HT1080 (cell line): ENCODE data around the gene RNF133. TPM values are rescaled to one million over a fixed set of nuclear protein-coding genes. Genes with fewer than 3 reads are reported as not detected.

Experiments used
- DNase-seq: peaks from one replicate; pipeline ENCODE4 v3.0.0-alpha.2; 2015; ENCODE audit warnings: low read depth
- polyA plus RNA-seq, 2 experiments: library from polyadenylated mRNA; depleted of rRNA; stranded (reverse); fragments of >200 nt; gene quantifications; 2 replicates each; pipeline ENCODE4 v1.2.3, GENCODE V29; 2015
- total RNA-seq: library from RNA; depleted of rRNA; stranded (reverse); fragments of >200 nt; shearing (Covaris generic); gene quantifications from 2 replicates; pipeline ENCODE4 v1.2.3, GENCODE V29; 2014; rRNA removed

Gene RNF133
- total RNA-seq, result 0.08 and 0.33 TPM in 2 replicates
- 0.06 and 0.08 TPM in 2 replicates for polyA plus RNA-seq (2015; cell fraction: cytosol; rRNA removed)
- 0.08 and 0.23 TPM in 2 replicates for polyA plus RNA-seq (2015; cell fraction: nucleus; rRNA removed)

- no peak for DNase-seq
Observed at GRCh38 chr7:122699017-122699416, at the start of gene RNF133. Gene RNF133 (minus strand): TSS chr7:122699117. CDS start chr7:122698918, 199 bp downstream.

- no peak for DNase-seq
Observed at GRCh38 chr7:122748195-122748594, 49.3 kb upstream of the RNF133 start.

- DNase-seq, result no peak
Observed at GRCh38 chr7:122746948-122747347, 48.0 kb upstream of the RNF133 start.

GRCh38 chr7:122743211-122743610 is 44.3 kb upstream of the RNF133 start:
- DNase-seq, result no peak

GRCh38 chr7:122738947-122739346 is 40.0 kb upstream of the RNF133 start:
- DNase-seq, result no peak

- no peak for DNase-seq
Observed at GRCh38 chr7:122736183-122736582, 37.3 kb upstream of the RNF133 start.

GRCh38 chr7:122727759-122728158 is 28.8 kb upstream of the RNF133 start:
- DNase-seq, result no peak

GRCh38 chr7:122727354-122727753 is 28.4 kb upstream of the RNF133 start:
- DNase-seq, result no peak

GRCh38 chr7:122726881-122727280 is 28.0 kb upstream of the RNF133 start:
- no peak for DNase-seq

- no peak for DNase-seq
Observed at GRCh38 chr7:122724366-122724765, 25.4 kb upstream of the RNF133 start.

GRCh38 chr7:122719010-122719578 is 20.2 kb upstream of the RNF133 start:
- DNase-seq, result peak; percentile 6

GRCh38 chr7:122717356-122718089 is 18.6 kb upstream of the RNF133 start:
- DNase-seq, result no peak

- no peak for DNase-seq
Observed at GRCh38 chr7:122715183-122715582, 16.3 kb upstream of the RNF133 start.

GRCh38 chr7:122710916-122711315 is 12.0 kb upstream of the RNF133 start:
- DNase-seq, result no peak

- no peak for DNase-seq
Observed at GRCh38 chr7:122709930-122710646, 11.2 kb upstream of the RNF133 start.

- no peak for DNase-seq
Observed at GRCh38 chr7:122706836-122707235, 7.9 kb upstream of the RNF133 start.

- DNase-seq, result no peak
Observed at GRCh38 chr7:122702872-122703510, 4.1 kb upstream of the RNF133 start, which contains the start of gene RNF148. Gene RNF148 (minus strand): TSS chr7:122702922. CDS start chr7:122702750, 172 bp downstream.

- no peak for DNase-seq
Observed at GRCh38 chr7:122695816-122696215, 3.1 kb downstream of the RNF133 start.

GRCh38 chr7:122694697-122695096 is 4.2 kb downstream of the RNF133 start:
- DNase-seq, result no peak

GRCh38 chr7:122692769-122693309 is 6.1 kb downstream of the RNF133 start:
- no peak for DNase-seq

GRCh38 chr7:122691569-122692235 is 7.2 kb downstream of the RNF133 start:
- no peak for DNase-seq
